Heart left ventricle (tissue), 16 donors: ENCODE results near the gene ATXN3. TPM values are rescaled to one million over a fixed set of nuclear protein-coding genes. Genes with fewer than 3 reads are reported as not detected.

Source experiments
- ATAC-seq, 4 donors: fragments of 200-7000 bp; cut with Tn5 transposase; one replicate each; pipeline ENCODE4 v1.9.1; 2020 to 2022; ENCODE audit warnings: moderate library complexity in 4 of 4, mild to moderate bottlenecking in 3 of 4, moderate number of reproducible peaks in 1 of 4
- DNase-seq, 5 donors: peaks; one replicate each; pipeline ENCODE4 v3.0.0-alpha.2; 2020
- H3K27ac ChIP-seq, 12 donors: fragments of 200-600 bp; sonication (generic) in 4 of 12; one replicate each; pipeline versions ENCODE4 v1.5.0 to v1.8.0; 2016 to 2022; ENCODE audit warnings: mild to moderate bottlenecking in 2 of 12
- H3K27me3 ChIP-seq, 9 donors: fragments of 200-600 bp; sonication (generic) in 2 of 9; one replicate each; pipeline versions ENCODE4 v1.5.1 to v1.8.0; 2016 to 2022; ENCODE audit warnings: mild to moderate bottlenecking in 3 of 9
- H3K36me3 ChIP-seq, 9 donors: fragments of 200-600 bp; sonication (generic) in 2 of 9; one replicate each; pipeline versions ENCODE4 v1.5.0 to v1.8.0; 2018 to 2022; ENCODE audit warnings: mild to moderate bottlenecking in 2 of 9
- H3K4me1 ChIP-seq, 12 donors: fragments of 200-600 bp; sonication (generic) in 4 of 12; one replicate each; pipeline versions ENCODE4 v1.5.0 to v1.8.0; 2016 to 2022; ENCODE audit warnings: mild to moderate bottlenecking in 3 of 12
- H3K4me3 ChIP-seq, 12 donors: fragments of 200-600 bp; sonication (generic) in 4 of 12; one replicate each; pipeline versions ENCODE4 v1.5.0 to v1.8.0; 2017 to 2022; ENCODE audit warnings: mild to moderate bottlenecking in 9 of 12, moderate library complexity in 4 of 12
- H3K9me3 ChIP-seq, 12 donors: fragments of 200-600 bp; sonication (generic) in 4 of 12; one replicate each; pipeline versions ENCODE4 v1.5.0 to v1.8.0; 2016 to 2022; ENCODE audit warnings: mild to moderate bottlenecking in 1 of 12
- CTCF ChIP-seq, 12 donors: fragments of 200-600 bp; sonication (generic) in 4 of 12; IDR thresholded peaks; one replicate each; pipeline versions ENCODE4 v1.5.0 to v1.8.0; 2018 to 2022; ENCODE audit warnings: antibody characterized with exemption in 12 of 12, mild to moderate bottlenecking in 5 of 12
- POLR2A ChIP-seq, 2 donors: fragments of 450-650 bp; IDR thresholded peaks; one replicate each; pipeline ENCODE4 v1.6.1; 2017; ENCODE audit warnings: antibody characterized with exemption in 2 of 2, mild to moderate bottlenecking in 2 of 2, moderate library complexity in 2 of 2
- WGBS, 4 donors: extraction: QIAGEN DNeasy Blood & Tissue Kit in 2 of 4; methylation state at CpG; one replicate each; pipeline versions ENCODE4 v1.1.5 to v1.1.7; 2013 to 2018; 5-methylcytosine and 5-hydroxymethylcytosine counted together
- intact Hi-C, 10 donors: fragments of 100-400 bp; cut with DNase I; formaldehyde crosslinking; loops; one replicate each; pipeline versions ENCODE4 v1.11.1 to v1.14.2; 2022
- polyA plus RNA-seq, 2 donors: library from polyadenylated mRNA; stranded (reverse); fragments of 200-250 nt; gene quantifications; one replicate each; pipeline ENCODE4 v1.2.3, GENCODE V29; 2013
- total RNA-seq, 9 donors: library from RNA; depleted of rRNA in 2 of 9; stranded (reverse); fragments of >200 nt in 2 of 9; fragmentation: NEBNext Ultra II Directional in 3 of 9; extraction: Animal tissue kit (Norgen Biotek cat#: 25700) in 3 of 9; gene quantifications; one replicate each; pipeline versions ENCODE4 v1.1.0 to v1.2.4, GENCODE V29; 2016 to 2023
- donor health status: ischemic (EF 13 %, LVEDD 7.1; RV severe dilation, severe dysfunction).
- donor health status: healthy with polysubstance abuse.
- donor health status: DM: no; HTN: yes; CAD: no.
- donor health status: DM: no; HTN: no; CAD: no.
- donor health status: ischemic (EF 25% LVEDD 6.9; RV normal size, moderate dysfunction).
- donor health status: ischemic (EF 25% LVEDD 5.7; RV mildly dilated, moderate dysfunction).
- donor health status: healthy.
- donor health status: DM: yes; HTN: yes; CAD: no.
- donor health status: ischemic (EF 35%, LVEDD 5.7; RV mildly dilated, moderate dysfunction).
- donor health status: nonischemic (EF 11% LVEDD 7.7; RV severe dilation, severe dysfunction).
- donor health status: DM: yes; HTN: yes; CAD: no.
- donor health status: PGD.
- donor health status: ischemic (EF 29% LVEDD 5.4; RV normal size, mild dysfunction).
- donor health status: nonischemic (EF 23%, LVEDD 6.1; RV moderate dilation, normal function).

ATXN3 gene
- total and polyA plus RNA-seq, 11 donors = 10.0 to 27.1 (median 16.0) TPM

- Histone ChIP-seq H3K4me3 (no peak overlapping the region), H3K27me3 (no peaks in the 10 kb centered on the region), H3K4me1 (peaks cover 0 to 3% (median 0%) of the 10 kb centered on the region in 12 donors), H3K27ac (no peak overlapping the region), H3K36me3 (peaks cover 0 to 98% (median 93%) of the 10 kb centered on the region in 9 donors), H3K9me3 (no peaks in the 10 kb centered on the region)
- intact Hi-C loops = no loop called here
- no peak for ATAC-seq
- TF ChIP-seq POLR2A (IDR thresholded peaks at IDR 0.05) (no peak), CTCF (IDR thresholded peaks at IDR 0.05) (no peak)
- DNase-seq = no peak
Measured at GRCh38 chr14:92014040-92014439, 92.3 kb downstream of the ATXN3 start.

- Histone ChIP-seq H3K27ac (no peak overlapping the region), H3K27me3 (no peaks in the 10 kb centered on the region), H3K4me1 (peaks cover 0 to 3% (median 0%) of the 10 kb centered on the region in 12 donors), H3K9me3 (no peaks in the 10 kb centered on the region), H3K36me3 (peaks cover 0 to 100% (median 97%) of the 10 kb centered on the region in 9 donors), H3K4me3 (no peak overlapping the region)
- 79 to 87% (median 84%) methylated on average over 4 of the region's 4 CpGs for WGBS, 4 donors
- intact Hi-C loops = no loop called here
- ATAC-seq = no peak
- no peak for TF ChIP-seq CTCF (IDR thresholded peaks at IDR 0.05)
- no peak for TF ChIP-seq POLR2A (IDR thresholded peaks at IDR 0.05)
- DNase-seq = no peak
Measured at GRCh38 chr14:92012121-92012748, 94.1 kb downstream of the ATXN3 start.

GRCh38 chr14:92010644-92011043 is 95.7 kb downstream of the ATXN3 start:
- intact Hi-C loops = no loop called here
- TF ChIP-seq CTCF (IDR thresholded peaks at IDR 0.05) (no peak), POLR2A (IDR thresholded peaks at IDR 0.05) (no peak)
- H3K27ac ChIP-seq = no peak overlapping the region
- ATAC-seq (no peak), DNase-seq (no peak)
- H3K4me3 ChIP-seq = no peak overlapping the region
- H3K27me3 ChIP-seq = no peaks in the 10 kb centered on the region
- H3K4me1 ChIP-seq = peaks cover 0 to 3% (median 0%) of the 10 kb centered on the region in 12 donors
- WGBS, 4 donors = 97 to 99% (median 98%) methylated on average over 3 of the region's 3 CpGs
- no peaks in the 10 kb centered on the region for H3K9me3 ChIP-seq
- peaks cover 0 to 100% (median 97%) of the 10 kb centered on the region in 9 donors for H3K36me3 ChIP-seq

GRCh38 chr14:92009604-92010003 is 96.8 kb downstream of the ATXN3 start:
- ATAC-seq = no peak
- intact Hi-C loops = no loop called here
- peaks cover 0 to 3% (median 0%) of the 10 kb centered on the region in 12 donors for H3K4me1 ChIP-seq
- no peak overlapping the region for H3K4me3 ChIP-seq
- H3K27me3 ChIP-seq = no peaks in the 10 kb centered on the region
- no peaks in the 10 kb centered on the region for H3K9me3 ChIP-seq
- WGBS, 4 donors = 49 to 60% (median 55%) methylated on average over 1 of the region's 1 CpG
- peaks cover 0 to 100% (median 97%) of the 10 kb centered on the region in 9 donors for H3K36me3 ChIP-seq
- no peak overlapping the region for H3K27ac ChIP-seq
- no peak for DNase-seq
- no peak for TF ChIP-seq CTCF (IDR thresholded peaks at IDR 0.05)
- TF ChIP-seq POLR2A (IDR thresholded peaks at IDR 0.05) = no peak

Other genes starting within 250 kb of the ATXN3 start
- 10 to 100 TPM in 1 of 9 donors, 1 to 10 TPM in 8; 1.1 to 17.1 (median 3.2) TPM for gene TC2N, start 239.0 kb downstream of the ATXN3 start, total RNA-seq
- 1 to 10 TPM; 1.2 to 2.1 TPM for gene TC2N, start 239.0 kb downstream of the ATXN3 start, polyA plus RNA-seq
- 100 to 1,000 TPM in 1 of 9 donors, 10 to 100 TPM in 8; 26.6 to 129 (median 40.3) TPM for gene FBLN5, start 158.9 kb downstream of the ATXN3 start, total RNA-seq
- 10 to 100 TPM; 26.0 to 33.3 TPM for gene FBLN5, start 158.9 kb downstream of the ATXN3 start, polyA plus RNA-seq
- 10 to 100 TPM; 24.7 to 68.6 (median 55.4) TPM for gene TRIP11, start 66.5 kb downstream of the ATXN3 start, total RNA-seq
- 1 to 10 TPM; 4.8 to 8.5 TPM for gene TRIP11, start 66.5 kb downstream of the ATXN3 start, polyA plus RNA-seq
- 1,000 to 10,000 TPM in 2 of 9 donors, 100 to 1,000 TPM in 7; 295 to 1,551 (median 438) TPM for gene NDUFB1, start 15.1 kb upstream of the ATXN3 start, total RNA-seq
- gene NDUFB1, start 15.1 kb upstream of the ATXN3 start, polyA plus RNA-seq = 1,000 to 10,000 TPM in 1 of 2 donors, 100 to 1,000 TPM in 1; 719 to 4,751 TPM
- gene CPSF2, start 15.4 kb upstream of the ATXN3 start, total RNA-seq = 10 to 100 TPM; 24.5 to 51.7 (median 44.2) TPM
- gene CPSF2, start 15.4 kb upstream of the ATXN3 start, polyA plus RNA-seq = 10 to 100 TPM in 1 of 2 donors, 1 to 10 TPM in 1; 4.8 to 15.3 TPM
- gene SLC24A4, start 216.6 kb upstream of the ATXN3 start, total RNA-seq = 1 to 10 TPM in 1 of 9 donors, under 1 TPM in 8; 0.05 to 1.6 (median 0.24) TPM
- gene SLC24A4, start 216.6 kb upstream of the ATXN3 start, polyA plus RNA-seq = under 1 TPM; 0.08 to 0.19 TPM